Fibroblast of villous mesenchyme (primary cell): ENCODE data around the gene RAP1A. TPM values are rescaled to one million over a fixed set of nuclear protein-coding genes. Genes with fewer than 3 reads are reported as not detected.
A peak's percentile ranks its signal among the peaks of the same experiment; 100 is the strongest.

Experiments
- DNase-seq: peaks from one replicate; pipeline ENCODE4 v3.0.0-alpha.2; 2010; ENCODE audit warnings: low read depth
- H3K4me3 ChIP-seq: 2 replicates; pipeline ENCODE4 v1.5.1; 2011; ENCODE audit warnings: low read depth, mild to moderate bottlenecking, low read length
- CTCF ChIP-seq: IDR thresholded peaks from 2 replicates; pipeline ENCODE4 v1.5.1; 2012; ENCODE audit warnings: low read depth, mild to moderate bottlenecking, low read length; ENCODE audit not compliant: insufficient read depth
- total RNA-seq: library from RNA; depleted of rRNA; stranded (reverse); fragments of >200 nt; gene quantifications from 2 replicates; pipeline ENCODE4 v1.2.3, GENCODE V29; 2012

RAP1A gene
- total RNA-seq, 1 donor = 25.5 TPM

GRCh38 chr1:111743679-111744101 is 124.1 kb downstream of the RAP1A start:
- DNase-seq = peak; percentile 83
- no peak for TF ChIP-seq CTCF
- H3K4me3 ChIP-seq = no peak overlapping the region

GRCh38 chr1:111745675-111746613 is 126.4 kb downstream of the RAP1A start:
- no peak for DNase-seq
- no peak for TF ChIP-seq CTCF
- no peak overlapping the region for H3K4me3 ChIP-seq

- no peak for TF ChIP-seq CTCF
- H3K4me3 ChIP-seq = no peak overlapping the region
- no peak for DNase-seq
Measured at GRCh38 chr1:111746614-111746999, 127.0 kb downstream of the RAP1A start.

- peak; percentile 79 for TF ChIP-seq CTCF
- peak; percentile 84 for DNase-seq
Measured at GRCh38 chr1:111747282-111747734, 127.7 kb downstream of the RAP1A start.

GRCh38 chr1:111747947-111748346 is 128.4 kb downstream of the RAP1A start:
- no peak overlapping the region for H3K4me3 ChIP-seq
- no peak for TF ChIP-seq CTCF
- DNase-seq = no peak

More at GRCh38 chr1:111747282-111747734, 127.7 kb downstream of the RAP1A start:
- H3K4me3 ChIP-seq = no peak overlapping the region

GRCh38 chr1:111749628-111750027 is 130.0 kb downstream of the RAP1A start:
- no peak for DNase-seq
- no peak for TF ChIP-seq CTCF
- no peak overlapping the region for H3K4me3 ChIP-seq

- no peak overlapping the region for H3K4me3 ChIP-seq
- no peak for TF ChIP-seq CTCF
- no peak for DNase-seq
Measured at GRCh38 chr1:111750856-111751255, 131.3 kb downstream of the RAP1A start.
